Fibroblast of skin of scalp (primary cell): ENCODE data around the gene PBX3.

Experiments
- DNase-seq: peaks from one replicate; pipeline ENCODE4 v3.0.0-alpha.2; 2013

Gene PBX3

DNA sequence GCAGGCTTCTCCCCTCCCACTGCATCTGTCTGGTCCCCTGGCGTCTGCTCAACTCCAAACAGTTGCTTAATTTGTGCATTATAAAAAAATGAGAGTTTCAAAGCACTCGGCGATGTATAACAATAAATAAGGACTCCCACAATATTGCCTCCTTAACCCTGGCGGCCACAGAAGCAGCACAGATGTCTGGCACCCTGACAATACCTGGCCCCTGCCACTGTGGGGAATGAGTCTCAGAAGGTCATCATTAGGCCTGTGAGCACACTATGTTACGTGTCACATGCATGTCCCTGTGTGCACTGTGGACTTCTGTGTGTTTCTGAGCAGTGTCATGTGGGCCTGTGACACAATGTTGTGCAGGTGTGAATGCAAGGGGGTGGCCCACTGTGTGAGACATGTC, 236.5 kb downstream of the PBX3 start:
- no peak for DNase-seq

DNA sequence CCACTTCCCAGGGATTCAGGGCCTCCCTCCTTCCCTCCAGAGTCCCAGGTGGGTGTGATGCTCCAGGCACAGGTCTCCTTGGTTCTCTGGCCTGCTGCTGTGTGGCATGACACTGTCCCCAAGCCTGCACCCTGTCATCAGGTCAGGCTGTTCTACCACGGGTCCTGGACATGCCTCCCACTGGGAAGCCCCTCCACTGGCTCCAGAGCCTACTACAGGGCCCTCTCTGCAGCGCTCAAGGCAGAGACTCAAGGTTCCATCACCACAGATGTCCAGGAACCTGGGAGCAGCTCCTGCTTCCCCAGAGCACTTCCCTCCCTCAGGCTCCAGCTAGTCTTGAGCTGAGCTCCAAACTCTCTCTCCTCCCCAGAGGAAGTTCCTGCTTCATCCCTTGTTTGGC, 237.3 kb downstream of the PBX3 start:
- no peak for DNase-seq

DNA sequence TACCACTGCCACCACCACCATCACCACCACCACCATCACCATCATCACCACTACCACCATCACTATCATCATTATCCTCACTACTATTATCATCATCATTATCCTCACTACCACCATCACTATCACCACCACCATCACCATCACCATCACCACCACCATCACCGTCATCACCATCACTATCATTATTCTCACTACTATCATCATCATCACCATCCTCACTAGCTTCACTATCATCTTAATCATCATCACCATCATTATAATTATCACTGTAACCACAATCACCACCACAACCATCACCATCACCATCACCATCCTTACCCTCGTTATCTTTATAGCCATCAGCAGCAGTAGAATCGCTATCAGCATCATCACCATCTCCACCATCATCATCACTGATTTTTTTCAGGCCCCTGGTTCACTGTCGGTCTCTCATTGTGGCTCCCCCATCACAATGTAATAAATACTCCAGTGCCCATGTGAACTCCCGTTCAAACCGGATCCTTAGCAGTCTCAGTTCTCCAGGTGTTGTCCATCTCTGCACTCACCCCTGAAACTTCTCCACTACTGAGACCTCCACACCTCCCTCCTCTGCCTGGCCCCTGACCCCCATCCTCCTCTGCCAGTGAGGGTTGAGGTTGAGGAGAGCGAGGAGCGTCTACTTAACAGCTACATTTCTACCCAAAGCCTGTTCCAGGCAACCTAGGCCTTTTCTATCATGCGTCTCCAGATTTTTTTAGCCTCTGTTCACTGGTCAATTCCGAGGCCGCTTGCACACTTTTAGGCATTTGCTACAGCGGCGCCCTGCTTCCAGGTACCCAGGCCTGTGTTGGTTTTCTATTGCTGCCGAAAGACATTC, 238.2 kb downstream of the PBX3 start:
- no peak for DNase-seq

DNA sequence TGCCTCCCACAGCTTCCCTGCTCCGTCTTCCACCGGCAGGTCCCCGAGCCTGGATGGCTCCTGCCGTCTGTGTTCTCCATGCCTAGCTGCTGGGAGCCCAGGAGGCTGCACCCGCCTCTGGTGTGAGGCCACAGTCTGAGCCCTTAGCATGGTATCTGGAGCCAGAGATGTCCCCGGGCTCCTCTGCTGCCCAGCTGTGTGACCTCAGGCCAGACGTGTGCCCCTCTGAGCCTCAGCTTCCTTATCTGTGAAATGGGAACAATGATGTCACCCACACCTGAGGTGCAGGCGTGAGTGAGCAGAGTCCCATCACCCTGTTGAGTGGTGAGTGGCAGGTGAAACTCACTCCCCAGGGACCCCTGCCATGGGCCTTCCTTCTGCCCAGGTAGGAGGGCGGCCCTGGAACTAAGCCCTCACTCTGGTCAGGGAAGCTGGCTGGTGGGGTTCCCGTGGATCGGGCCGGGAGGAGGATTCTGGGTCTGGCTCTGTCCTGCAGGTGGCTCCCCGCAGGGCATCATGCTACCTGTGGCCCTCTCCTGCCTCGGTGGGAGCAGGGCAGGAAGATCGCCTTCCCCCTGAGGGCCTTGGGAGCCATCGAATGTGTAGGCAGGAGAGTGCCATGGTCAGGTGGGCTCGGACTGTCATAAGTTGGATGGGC, 239.0 kb downstream of the PBX3 start:
- no peak for DNase-seq

DNA sequence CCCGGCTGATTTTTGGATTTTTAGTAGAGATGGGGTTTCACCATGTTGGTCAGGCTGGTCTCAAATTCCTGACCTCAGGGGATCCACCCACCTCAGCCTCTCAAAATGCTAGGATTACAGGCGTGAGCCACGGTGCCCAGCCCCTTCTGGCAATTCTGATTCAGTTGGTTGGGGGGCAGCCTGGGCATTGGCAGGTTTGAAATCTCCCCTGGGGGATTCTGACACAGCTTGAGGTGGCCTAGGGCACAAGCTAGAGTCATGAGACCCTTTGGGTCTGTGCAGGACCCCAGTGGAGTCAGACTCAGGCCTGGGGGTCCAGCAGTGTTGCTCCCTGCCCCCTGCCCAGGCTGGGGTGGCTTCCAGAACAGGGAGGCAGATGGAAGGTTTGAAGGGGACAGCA, 239.8 kb downstream of the PBX3 start:
- no peak for DNase-seq

DNA sequence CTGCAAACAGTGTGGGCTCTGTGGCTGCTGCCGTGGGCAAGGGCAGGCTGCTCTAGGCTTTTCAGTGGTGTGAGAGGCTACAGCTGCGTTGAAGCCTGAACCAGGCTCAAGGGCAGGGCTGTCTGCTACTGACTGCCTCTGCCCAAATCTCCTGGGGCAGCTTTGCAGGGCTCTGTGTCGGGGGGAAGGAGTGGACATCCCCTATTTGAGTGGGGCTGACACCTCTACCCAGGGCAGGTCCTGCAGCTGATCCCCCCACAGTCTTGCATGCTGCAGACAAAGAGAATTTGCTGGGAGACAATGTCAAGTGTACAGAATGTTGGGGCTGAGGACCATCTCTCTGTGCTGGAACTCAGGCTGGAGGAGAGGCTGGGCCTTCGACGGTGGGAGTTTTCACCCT, 240.2 kb downstream of the PBX3 start:
- no peak for DNase-seq

DNA sequence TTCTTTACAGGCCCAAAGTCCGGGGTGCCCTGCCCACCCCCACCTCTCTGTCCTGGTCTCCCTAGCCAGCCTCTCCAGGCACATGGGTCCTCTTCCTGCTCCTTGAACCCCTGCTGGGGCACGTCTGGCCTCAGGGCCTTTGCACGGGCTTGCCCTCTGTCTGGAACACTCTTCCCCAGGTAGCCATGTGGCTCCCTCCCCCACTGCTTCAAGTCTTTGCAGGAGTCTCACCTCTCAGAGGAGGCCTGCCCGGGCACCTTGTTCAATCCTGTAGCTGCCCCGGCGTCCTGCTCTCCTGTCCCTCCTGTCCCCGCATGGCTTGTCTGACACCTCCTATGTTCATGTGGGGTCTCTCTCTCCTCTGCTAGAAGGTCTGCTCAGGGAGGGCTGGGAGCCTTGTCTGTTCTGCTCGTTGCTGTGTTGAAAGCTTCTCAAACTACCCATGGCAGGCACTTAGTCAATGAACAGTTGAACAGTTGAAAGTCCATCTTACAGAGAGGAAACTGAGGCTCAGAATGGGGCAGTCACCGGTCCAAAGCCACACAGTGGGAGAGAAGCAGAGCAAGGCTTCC, 241.4 kb downstream of the PBX3 start:
- no peak for DNase-seq

DNA sequence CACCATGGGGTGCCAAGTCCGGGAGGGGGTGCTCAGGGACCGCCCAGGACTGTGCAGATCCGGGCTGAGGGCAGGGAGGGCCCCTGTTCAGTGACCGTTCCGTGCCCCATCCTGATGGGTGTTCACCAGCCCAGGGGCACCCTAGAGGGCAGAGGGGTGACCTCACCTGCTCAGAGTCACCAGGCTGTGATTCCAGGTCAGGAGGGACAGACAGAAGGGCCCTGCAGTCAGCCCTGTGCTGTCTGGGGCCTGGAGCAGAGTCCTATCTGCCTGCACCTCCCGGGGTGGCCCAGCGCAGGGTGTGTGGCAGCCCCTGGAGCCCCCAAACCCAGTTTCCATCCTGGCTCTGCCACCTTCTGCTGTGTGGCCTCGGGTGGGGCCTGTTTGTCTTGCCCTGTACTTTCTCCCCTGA, 241.9 kb downstream of the PBX3 start:
- no peak for DNase-seq

DNA sequence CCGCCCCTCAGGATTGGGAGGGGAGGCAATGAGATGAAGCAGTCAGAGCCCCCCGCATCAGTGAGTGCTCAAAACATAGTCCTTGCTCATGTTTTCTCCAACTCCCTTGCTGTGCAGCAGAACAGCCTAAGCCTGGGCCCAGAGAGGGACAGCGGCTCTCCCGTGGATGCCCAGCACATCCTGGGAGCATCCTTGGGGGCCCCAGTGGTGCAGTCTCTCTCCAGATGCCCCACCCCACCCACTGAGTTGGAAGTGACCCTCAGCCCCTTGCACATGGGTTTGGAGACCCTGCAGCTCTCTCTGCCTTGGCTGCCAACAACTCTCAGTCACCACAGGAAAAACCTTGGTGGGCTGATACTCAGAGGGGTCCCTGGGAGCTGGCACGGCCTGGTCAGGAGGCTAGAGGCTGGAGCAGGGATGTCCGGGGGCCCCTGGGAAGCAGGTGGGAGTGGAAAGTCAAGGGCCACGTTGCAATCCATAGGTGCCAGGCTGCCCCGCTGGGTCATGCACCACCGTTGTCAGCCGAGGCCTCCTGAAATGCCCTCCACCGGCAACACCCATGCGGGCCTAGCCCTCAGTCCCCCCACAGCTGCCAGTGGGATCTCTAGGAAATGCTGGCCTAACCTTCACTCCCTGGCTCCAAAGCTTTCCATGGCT, 242.5 kb downstream of the PBX3 start:
- DNase-seq = no peak

DNA sequence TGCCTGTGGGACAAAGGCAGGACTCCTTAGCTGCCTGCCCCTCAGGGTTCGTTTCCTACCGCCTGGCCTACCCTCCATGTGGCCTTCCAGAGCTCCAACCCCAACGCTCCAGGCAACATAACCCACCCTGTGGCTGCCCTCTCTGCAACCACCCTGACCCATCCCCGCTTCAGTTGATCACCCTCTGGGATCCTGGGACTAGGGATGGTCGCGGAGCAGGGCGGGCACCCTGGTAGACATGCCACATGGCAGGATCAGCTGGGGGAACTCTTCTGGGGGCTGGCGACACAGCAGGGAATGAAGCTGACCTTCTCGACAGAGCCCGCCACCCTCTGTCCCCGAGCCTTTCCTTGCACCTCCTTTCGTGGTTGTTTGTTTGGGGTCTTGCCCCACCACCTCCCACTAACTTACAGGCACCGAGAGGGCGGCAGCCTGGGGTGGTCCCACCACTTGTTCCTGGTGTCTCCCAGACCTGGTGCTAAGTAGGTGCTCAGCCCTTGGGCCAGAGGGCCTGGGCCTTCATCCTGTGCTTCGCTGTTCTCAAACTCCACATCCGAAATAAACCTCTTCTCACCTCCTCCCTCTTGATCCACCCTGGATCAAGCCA, 243.1 kb downstream of the PBX3 start:
- DNase-seq = no peak

DNA sequence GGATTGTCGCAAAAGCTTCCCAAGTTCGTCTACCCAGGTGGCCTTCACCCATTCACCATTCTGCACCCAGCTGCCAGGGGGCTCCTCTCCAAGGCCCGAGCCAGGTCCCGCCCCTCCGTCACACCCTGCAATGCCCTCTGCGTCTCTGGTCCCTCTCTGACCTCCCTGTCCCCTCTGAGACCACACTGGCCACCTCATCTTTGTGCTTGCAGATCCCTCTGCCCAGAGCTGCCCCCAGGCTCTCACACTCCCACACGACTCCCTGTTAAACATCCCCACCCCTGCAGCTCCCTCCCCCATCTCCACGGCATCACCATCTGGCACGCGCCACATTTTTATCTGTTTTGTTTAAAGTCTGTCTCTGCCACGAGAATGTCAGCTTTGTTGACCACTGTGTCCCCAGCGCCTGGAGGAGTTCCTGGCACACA, 243.6 kb downstream of the PBX3 start:
- DNase-seq = peak; percentile 3

DNA sequence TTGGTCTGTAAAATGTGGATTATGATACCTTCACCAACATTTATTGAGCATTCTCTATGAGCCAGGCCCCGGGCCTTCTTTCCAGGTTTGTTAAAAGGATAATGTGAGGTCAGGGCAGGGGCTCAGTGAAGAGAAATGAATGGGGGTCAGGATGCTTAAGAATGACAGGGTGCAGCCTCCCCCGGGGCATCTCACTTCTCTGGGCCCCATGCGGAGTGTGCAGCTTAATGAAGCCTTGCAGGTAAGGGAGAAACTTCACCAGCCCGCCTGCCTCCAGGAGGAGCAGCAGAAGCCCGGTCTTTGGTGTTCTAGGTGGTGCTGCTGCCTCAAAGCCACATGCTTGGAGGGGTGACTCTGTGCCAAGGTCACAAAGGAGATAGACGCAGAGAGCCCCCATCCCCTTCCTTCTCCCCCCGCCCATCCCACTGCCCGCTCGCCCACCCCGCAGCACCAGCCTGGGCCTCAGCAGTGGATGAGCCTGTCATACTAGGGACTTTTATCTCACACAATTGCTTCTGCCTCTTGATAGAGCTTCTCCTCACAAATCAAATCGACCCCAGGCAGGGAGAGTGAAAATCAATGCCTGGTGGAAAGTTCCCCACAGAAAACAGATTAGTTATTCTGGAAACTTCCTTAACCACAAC, 244.8 kb downstream of the PBX3 start:
- no peak for DNase-seq

DNA sequence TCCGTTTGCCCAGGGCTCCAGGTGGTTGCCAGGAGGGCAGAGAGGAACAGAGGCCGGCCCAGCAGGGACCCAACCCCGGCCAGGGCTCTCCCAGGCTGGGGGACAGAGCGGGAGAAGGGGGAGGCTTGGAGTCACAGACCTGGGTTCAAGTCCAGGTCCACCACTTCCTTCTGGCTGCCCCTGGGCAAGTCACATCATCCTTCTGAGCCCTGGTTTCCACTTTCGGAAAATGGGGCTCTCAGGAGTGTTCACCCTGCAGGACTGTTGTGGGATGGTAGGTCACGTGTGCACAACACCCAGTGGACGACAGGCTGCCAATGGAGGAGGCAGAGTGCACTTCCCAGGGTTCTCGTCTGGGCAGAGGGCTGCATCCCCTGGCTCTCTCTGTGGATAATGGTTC, 245.4 kb downstream of the PBX3 start:
- no peak for DNase-seq

DNA sequence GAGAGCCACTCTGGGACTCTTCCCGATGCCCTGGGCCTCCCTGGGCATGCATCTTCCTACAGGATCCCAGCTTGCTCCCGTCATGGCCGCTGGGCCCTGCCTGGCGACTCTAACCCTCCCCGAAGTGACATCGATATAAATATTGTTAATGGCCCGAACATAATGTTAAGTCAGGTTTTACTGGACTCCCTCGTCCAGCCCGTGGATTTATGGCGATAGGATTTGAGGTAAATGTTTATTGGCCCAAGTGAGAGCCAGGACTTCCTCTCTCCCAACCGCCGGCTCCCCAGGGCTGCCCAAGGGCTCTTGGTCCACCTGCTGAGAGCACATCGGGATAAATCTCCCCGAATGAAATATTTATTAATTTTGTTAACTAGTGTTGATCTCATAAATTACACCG, 246.3 kb downstream of the PBX3 start:
- no peak for DNase-seq

DNA sequence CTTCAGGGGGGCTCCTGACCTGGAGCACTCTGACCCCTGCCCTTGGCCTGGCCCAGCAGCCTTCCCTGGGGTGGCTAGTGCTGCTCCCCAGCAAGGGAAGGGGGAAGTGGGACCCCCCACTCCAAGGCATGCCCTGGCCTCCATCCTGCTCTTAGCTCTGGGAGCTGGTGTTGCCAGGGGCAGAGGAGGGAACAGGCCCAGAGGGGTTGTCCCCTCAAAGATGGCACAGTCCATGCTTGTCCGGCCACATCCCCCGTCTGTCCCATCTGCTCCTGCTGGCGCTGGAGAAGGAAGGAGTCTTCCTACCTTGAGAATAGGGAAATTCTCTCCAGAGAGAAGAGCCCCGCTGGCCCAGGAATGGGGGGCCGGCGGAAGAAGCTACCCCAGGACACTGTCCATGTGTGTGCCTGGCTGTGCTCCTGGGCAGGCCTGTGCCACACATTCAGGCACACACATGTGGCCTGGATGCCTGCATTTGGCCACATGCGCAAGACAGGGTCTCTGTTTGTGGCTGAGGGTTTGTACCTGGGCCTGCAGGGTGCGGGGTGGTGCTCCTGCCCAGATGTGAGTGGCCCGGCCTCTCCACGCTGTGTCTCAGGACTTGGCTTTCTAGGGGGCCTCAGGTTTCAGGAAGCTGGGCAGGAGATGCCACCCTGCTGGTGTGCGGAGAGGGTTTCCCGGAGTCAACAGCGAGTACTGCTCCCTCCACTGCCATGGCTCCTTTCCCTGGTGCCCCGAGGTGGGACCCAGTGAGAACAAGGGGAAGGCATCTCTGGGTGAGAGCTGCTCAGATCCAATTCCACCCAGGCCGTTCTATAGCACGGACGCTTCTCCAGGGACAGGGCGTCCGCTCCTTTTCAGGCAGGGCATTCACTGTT, 247.1 kb downstream of the PBX3 start:
- DNase-seq = no peak

DNA sequence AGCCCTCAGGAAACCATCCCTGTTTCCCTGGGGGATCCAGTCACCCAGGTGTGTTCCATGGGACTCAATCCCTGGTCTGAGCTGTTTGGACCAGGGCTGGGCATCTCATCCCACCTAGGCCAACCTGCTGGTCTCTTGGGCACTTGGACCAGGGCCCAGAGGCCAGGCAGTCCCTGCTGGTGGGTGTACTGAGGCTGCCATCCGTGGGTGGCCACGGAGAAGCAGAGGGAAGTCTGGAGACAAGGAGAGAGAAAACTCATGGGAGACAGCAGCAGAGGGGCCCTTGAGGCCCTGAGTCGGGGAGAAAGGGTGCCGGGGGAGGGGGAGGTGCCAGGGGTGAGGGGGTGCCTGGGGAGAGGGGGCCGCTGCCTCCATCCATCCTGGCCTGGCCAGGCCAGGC, 247.8 kb downstream of the PBX3 start:
- no peak for DNase-seq

DNA sequence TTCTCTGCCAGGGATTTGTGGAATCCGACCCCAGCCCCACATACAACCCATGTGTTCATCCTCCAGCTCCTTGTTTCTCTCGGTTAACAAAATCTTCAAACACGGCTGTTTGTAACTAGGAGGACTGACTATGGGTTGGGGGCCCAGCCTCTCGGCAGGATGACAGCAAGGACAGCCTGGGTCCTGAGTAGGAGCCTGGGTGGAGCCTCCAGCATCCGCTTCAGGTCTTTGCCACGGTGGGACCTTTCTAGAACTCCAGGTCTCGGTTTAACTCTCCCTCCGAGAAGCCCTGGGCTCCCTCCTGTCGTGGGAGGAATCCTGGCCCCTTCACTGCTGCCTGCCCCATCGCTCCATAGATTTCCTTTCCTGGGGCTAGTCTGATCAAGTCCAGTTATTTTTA, 248.5 kb downstream of the PBX3 start:
- no peak for DNase-seq

DNA sequence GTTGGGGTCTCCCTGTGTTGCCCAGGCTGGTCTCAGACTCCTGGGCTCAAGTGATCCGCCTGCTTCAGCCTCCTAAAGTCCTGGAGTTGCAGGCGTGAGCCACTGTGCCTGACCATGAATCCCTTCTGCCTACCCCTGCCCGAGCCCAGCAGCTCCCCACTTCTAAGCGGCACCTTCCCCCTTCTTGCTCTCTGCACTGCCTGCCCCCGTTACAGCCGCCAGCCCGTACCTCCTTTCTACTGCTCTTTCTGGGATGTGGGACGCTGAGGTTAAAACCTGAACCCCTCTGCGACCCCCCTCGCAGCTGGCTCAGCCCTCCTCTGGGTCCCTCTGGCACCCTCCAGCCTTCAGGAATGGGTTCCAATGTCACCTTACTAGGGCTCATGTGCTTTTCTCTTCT, 249.6 kb downstream of the PBX3 start:
- no peak for DNase-seq

DNA sequence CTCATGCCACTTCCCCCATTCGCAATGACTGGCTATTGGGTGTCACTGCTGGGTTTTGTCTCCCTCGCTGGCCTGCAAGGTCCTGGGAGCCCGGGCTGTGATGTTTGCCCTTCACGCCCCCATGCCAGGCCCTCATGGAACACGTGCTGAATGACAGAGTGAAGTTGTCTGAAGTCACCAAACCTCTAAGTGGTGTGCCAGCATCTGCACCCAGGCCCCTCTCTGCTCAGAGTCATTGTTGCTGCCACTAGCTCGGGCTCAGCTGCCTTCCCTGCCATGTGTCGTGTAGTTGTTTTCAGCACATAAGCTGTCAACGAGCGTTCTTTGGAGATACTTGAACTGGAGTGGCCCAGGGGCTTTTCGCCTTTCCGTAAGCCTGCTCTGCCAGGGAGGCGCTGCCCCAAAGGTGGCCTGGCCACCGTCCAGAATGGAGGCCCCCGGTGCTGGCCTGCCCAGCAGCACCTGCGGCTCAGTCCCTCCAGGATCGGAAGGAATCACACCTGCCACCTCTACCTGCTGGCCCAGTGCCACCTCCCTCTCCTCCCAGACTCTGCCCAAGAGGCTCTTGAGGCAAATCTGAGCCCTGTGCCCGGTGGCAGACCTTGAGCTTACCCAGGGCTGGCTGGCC, 250.1 kb downstream of the PBX3 start:
- DNase-seq = no peak

DNA sequence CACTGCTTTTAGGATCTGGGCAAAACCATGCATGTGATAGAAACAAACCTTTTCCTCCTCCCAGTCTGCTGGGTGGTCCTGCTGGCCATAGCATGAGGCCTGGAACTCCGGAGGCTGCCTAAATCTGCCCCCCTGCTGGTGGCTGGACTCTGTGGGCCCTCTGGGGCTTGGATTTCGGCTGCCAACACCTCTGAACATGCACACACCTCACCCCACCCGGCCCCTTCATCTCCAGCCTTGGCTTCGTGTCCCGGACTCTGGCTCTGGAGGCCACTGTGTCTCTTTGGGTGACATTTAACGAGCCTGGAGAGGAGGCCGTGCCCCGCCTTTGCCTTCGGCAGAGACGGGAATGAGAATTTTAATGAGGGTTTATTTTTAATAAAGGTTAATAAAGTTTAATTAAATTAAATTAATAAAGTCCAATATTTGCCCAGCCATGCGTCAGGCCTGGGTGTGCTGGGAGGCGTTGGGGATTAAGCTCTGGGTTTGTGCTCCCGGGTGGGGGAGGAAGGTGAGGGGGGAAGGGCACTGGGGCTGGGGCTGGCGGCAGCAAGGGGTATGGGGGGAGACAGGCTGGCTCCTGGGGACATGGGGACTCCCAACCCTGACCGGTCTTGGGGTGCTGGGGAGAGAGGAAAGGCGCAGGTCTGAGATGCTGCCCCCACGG, 251.8 kb downstream of the PBX3 start:
- no peak for DNase-seq
